HG02870 (cell line): Measurements from ENCODE around the gene KCNH6.

Experiments used
- ATAC-seq: cut with Tn5 transposase; IDR thresholded peaks from one replicate; pipeline ENCODE4 v1.9.1; 2021; ENCODE audit warnings: mild to moderate bottlenecking, moderate library complexity; ENCODE audit not compliant: unreplicated experiment

The KCNH6 gene

DNA sequence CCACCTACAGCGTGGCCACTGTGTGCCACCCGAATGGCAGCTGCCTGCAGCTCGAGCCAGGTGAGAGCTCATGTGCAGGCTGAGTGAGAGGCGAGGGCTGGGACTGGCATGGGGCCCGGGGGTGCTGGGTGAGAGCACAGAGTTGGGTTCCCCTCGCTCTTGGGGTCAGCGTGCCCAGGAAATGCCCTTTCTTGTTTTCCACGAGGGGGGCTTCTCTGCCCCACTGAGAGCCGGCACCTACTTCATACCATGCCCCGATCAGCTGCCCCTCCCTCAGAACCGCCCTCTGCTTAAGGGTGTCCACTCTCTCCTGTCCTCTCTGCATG, 36.2 kb upstream of the KCNH6 start:
- ATAC-seq: no peak

DNA sequence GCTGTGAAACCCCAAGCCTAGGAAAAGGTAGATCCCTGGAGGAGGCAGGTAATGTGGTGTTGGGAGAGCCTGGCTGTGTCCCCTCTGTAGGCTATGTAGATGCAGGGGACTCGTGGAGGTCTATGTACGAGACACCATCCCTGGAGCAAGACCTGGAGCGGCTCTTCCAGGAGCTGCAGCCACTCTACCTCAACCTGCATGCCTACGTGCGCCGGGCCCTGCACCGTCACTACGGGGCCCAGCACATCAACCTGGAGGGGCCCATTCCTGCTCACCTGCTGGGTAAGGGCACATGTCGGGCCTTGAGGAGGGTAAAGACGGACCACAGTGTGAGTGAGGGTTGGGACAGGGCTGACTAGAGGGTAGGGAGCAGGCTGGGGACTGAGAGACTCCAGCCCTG, 34.3 kb upstream of the KCNH6 start:
- no peak for ATAC-seq

DNA sequence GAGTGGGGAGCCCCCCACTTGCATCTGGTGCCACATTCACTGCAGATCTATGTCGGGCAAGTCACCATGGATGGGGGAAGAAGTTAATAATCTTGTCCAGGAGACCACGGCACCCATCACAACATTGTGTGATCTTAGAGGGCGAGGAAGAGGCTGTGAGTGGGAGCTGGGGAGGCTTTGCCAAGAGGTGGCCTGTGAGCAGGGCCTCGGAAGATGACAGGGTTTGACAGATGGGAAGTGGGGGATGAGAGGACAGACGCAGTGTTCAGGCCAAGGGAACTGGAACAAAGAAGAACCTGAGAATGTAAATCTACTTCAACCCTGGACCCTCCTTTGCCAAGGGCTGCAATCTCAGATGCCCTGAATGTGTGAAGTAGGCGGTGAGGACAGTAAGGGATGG, 33.9 kb upstream of the KCNH6 start:
- ATAC-seq: no peak

DNA sequence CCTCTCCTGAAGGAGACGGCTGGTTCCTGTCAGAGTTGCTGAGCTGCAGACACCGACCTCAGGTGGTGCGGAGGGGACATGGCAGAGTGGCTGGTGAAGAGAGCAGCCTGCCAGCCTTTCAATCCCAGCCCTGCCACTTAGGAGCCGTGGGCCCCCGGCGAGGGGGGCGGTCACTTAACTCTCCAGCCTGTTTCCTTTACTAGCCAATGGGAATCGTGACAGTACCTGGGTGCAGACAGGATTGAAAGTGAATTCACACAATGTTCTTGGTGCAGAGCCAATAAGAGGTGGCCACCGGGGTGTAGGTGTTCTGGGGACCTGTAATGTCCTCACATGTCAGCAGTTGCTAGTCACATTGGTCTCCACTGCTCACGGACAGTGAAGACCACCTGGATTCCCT, 32.8 kb upstream of the KCNH6 start:
- ATAC-seq: no peak

DNA sequence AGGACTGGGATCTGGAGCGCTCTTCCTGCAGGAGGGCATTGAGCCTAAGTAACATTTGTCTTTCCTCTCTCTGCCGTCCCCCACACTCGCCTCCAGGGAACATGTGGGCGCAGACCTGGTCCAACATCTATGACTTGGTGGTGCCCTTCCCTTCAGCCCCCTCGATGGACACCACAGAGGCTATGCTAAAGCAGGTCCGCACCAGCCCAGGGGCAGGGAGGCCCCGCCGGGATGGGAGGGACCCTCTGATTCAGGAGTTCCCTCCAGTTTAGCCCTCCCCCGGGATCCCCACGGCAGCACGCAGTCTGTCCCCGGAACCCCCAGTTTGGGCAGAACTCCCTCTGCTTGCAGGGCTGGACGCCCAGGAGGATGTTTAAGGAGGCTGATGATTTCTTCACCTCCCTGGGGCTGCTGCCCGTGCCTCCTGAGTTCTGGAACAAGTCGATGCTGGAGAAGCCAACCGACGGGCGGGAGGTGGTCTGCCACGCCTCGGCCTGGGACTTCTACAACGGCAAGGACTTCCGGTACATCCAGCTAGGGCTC, 32.2 kb upstream of the KCNH6 start:
- no peak for ATAC-seq

DNA sequence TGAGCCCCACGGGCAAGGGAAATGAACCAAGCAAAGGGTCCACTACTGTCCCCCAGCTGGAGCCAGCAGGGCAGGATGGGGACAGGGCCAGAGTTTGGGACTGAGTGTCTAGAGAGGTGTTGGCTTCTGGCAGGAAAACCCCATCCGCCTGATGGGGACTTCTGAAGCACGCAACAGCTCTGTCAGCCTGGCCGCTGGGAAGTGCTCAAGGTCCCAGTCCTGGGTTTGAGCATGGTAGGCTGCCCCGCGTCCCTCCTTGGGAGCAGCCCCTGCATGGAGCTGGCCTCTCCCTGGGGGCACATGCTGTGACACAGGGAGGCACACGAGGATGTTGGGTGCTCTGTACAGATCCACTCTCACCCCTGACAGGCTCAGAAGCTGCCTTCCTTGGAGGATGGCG, 31.7 kb upstream of the KCNH6 start:
- no peak for ATAC-seq

DNA sequence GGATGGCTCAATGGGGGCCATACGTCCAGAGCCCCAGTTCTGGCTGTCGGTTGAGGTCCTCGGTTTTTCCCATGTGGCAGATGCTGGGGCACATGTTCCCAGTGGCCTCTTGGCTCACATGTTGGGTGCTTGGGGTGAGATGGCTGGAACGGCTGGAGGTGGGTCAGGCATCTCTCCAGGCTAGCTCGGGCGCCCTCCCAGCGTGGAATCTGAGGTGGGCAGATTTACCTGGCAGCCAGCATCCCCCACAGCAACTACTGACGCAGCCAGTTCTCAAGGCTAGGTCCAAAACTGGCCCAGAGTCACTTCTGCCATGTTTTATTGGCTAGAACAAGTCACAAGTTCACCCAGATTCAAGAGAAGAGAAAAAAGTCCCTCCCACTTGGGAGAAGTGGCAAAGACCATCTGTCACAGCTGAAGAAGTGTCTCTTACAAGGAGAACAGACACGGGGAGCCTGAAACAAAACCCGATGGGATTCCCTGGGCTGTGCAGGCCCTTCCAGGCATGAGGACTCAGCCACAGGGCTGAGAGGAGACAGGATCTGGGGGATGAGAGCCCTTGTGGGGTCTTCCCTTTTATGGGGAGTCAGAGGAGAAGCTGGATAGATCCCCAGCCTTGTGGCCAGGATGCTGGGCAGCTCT, 31.1 kb upstream of the KCNH6 start:
- ATAC-seq: no peak

DNA sequence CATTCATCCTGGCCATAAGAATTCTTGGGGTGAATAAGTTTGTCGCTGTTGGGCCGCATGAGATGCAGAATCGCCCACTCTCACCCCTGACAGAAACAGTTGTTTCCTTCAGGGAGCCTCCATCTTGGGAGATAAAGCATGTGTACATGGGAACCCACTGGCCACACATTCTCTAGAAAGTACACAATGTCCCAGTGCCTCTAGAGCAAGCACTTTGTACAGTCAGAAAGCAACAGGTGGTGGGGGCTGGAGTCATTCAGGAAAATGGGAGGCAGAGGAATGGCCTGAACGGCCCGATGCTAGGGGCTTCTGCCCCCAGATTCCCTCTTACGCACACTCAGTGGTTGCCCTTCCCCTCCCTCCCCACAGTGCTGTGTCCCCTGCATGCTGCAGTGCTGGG, 30.2 kb upstream of the KCNH6 start:
- ATAC-seq: no peak

DNA sequence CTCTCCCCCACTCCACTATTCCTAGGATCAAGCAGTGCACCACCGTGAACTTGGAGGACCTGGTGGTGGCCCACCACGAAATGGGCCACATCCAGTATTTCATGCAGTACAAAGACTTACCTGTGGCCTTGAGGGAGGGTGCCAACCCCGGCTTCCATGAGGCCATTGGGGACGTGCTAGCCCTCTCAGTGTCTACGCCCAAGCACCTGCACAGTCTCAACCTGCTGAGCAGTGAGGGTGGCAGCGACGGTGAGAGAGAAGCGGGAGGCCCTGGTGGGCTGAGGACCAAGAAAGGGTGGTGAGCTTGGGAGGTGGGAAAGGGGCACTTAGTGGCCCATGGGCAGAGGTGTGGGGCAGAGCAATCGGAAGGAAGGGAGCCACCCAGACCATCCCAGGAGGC, 29.7 kb upstream of the KCNH6 start:
- ATAC-seq: no peak

DNA sequence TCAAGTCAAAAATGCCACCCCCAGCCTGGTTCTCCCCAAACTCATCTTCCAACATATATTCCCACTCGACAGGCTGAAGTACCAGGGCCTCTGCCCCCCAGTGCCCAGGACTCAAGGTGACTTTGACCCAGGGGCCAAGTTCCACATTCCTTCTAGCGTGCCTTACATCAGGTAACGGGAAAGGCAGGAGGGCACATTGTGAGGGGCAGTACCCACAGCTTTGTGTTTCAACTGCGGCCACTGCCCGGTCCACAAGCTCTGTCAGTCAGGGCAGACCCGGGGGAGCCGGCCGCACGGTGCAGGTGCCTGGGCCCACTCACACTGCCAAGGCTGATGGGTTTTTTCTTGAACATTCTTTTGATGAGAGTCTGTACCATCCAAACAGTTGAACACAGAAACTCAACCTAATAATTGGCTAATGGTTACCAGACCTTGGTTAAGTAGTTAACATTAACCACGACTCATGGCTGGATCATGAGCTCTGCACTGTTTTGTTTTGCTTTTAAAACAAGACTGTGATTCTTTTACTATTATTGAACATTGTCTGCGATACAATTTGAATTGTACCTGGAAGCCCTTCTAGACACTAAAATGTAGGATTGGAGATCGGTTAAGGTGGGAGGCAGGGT, 28.7 kb upstream of the KCNH6 start:
- no peak for ATAC-seq

DNA sequence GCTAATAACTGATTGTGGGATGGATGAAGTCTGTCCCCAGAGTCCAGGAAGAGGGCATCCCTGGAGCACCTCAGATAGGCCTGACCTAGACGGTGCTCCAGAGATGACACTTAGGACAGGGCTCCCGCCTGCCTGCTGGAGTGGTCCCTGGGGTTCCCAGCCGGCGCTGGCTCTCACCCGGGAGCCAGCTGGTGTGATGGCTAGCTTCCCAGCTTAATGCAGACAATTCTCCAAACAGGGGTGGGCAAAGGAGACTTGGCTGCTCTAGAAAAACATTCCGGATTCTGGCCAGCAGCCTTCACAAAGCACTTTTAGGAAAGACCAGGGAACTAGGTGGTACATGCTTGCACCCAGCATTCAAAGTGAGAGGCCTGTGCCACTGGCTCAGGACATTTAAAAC, 27.7 kb upstream of the KCNH6 start:
- ATAC-seq: no peak

DNA sequence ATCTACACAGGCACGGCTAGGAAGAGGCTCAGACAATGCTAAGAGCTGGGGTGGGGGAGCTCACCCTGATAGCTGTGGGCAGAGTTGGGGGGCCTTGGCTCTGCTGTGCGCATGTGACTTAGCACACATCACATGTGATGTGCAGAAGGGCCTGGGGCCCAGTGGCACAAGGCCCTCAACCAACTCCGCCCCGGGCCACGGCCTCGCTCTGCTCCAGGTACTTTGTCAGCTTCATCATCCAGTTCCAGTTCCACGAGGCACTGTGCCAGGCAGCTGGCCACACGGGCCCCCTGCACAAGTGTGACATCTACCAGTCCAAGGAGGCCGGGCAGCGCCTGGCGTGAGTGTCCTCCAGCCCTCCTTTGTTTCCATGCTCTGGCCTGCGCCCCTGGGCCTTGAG, 27.0 kb upstream of the KCNH6 start:
- ATAC-seq: no peak

DNA sequence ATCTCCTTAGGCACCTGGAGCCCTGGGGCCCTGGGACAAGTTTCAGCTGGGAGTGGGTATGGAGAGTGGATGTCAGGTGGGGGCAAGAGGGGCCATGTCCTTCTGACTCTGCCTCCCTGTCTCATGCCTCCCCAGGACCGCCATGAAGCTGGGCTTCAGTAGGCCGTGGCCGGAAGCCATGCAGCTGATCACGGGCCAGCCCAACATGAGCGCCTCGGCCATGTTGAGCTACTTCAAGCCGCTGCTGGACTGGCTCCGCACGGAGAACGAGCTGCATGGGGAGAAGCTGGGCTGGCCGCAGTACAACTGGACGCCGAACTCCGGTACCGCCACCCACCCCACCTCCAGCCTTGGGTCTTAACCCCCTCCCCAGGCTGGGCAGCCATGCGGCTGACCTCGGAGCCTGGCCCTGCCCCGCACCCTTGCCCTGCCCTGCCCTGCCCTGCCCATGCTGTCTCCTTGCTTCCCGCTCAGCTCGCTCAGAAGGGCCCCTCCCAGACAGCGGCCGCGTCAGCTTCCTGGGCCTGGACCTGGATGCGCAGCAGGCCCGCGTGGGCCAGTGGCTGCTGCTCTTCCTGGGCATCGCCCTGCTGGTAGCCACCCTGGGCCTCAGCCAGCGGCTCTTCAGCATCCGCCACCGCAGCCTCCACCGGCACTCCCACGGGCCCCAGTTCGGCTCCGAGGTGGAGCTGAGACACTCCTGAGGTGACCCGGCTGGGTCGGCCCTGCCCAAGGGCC, 26.3 kb upstream of the KCNH6 start:
- ATAC-seq: no peak

DNA sequence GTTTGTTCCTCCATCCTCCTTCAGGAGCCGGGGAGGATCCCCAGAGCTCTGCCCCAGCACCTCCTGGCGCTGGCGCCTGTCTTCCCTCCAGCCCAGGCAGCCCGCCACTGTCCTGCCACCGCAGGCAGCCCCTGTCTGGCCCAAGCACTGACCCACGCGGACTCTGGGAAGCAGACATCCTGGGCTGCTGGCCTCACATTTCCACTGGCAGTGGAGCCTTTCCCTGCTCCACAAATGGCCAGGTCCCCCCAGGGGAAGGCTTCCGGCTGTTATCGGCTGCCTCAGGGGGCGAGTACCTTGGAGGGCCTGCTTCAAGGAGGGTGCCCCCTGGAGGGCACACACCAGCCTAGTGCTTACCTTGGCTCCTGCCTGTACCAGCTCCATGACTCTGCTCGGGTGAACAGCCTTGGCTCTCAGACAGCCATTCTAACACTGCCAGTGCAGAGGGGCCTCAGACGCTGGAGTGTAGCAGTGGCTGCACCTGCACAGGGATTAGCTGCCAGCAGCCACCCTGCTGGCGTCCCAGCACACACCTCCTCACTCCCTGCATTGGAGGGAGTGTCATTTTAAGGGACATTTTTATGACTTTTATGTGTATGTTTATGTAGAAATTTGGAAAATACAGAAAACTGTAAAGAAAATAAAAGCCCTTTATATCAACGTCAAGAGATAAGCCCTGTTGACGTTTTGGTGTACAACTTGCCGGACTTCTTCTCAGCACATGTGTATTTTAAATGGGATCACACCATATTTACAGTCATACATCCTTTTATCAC, 25.3 kb upstream of the KCNH6 start:
- no peak for ATAC-seq

DNA sequence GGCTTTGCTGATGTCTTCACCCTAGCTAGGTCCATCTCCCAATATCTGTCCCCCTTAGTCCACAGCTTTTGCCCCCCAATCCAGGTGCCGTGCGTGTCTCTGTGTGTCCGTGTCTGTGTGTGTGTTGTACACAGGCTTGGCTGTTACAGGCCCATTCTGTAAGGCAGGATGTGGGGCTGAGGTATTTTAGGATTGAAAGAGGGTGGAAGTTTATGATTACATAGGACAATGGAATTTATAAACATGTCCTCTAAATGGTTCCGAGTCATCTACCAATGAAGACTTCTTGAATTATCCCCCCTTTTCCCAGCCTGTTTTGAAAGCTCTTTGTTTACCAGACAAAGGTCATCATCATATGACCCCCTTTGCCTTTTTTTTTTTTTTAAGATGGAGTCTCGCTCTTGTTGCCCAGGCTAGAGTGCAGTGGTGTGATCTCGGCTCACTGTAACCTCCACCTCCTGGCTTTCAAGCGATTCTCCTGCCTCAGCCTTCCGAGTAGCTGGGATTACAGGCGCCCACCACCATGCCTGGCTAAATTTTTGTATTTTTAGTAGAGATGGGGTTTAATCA, 24.4 kb upstream of the KCNH6 start:
- no peak for ATAC-seq

DNA sequence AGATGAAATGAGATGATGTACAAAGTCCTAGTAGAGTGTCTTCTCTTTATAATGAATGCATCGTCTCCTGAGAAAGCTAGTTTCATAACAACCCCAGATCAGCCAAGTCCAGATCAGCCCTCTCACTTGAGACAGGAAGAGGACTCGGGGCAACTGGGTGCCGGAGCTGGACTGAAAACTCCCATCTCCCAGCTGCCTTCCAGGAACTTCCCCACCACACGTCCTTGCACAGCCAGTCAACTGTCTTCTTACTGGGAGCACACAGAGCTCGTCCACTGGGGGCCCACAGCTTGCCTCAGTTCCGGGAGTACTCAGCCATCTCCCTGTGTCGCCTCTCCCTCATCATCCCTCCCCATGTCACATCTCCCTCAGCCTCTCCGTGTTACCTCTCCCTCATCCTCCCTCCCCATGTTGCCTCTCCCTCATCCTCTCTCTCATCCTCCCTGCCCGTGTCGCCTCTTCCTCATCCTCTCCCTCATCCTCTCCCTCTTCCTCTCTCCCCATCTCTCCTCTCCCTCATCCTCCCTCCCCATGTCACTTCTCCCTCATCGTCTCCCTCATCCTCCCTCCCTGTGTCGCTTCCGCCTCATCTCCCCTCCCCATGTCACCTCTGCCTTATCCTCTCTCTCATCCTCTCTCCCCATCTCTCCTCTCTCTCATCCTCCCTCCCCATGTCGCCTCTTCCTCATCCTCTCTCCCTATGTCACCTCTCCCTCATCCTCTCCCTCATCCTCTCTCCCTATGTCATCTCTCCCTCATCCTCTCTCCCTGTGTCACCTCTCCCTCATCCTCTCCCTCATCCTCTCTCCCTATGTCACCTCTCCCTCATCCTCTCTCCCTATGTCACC, 22.4 kb upstream of the KCNH6 start:
- no peak for ATAC-seq

DNA sequence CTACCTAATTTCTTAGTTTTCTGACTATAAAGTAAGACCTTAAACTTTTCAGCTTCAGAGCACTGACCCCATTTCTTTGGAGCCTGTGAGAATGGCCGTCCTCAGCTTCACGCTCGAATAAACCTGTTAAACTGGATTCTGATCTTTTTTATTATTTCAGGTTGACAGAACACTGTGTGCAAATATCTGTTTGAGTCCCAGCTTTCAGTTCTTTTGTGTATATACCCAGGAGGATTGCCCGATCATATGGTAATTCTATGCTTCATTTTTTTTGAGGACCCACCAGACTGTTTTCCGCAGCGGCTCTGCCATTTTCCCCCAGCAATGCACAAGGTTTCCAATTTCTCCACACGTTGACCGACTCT, 19.8 kb upstream of the KCNH6 start:
- ATAC-seq: no peak

DNA sequence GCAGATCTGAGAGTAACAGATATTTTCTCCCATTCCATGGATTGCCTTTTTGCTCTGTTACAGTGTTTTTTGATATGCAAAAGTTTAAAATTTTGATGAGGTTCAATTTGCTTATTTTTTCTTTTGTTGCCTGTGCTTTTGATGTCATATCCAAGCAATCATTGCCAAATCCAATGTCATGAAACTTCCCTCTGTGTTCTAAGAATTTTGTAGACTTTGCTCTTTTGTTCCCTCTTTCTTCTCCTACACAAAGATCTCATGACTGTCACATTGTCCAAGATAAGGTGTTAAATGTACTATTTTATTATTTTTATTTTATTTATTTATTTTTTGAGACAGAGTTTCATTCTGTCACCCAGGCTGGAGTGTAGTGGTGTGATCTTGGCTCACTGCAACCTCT, 18.9 kb upstream of the KCNH6 start:
- ATAC-seq: no peak

DNA sequence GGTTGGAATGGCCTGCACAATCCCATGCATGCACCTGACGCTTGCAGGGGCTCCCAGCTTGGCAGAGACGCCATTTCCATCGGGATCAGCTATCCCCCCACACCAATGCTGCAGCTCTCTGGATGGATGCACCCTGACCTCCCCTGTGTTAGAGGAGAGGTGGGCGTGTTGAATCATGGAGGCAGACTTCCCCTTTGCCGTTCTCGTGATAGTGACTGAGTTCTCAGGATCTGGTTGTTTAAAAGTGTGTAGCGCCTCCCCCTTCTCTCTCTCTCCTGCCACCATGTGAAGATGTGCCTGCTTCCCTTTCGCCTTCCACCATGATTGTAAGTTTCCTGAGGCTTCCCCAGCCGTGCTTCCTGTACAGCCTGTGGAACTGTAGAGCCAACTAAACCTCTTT, 17.8 kb upstream of the KCNH6 start:
- ATAC-seq: no peak

DNA sequence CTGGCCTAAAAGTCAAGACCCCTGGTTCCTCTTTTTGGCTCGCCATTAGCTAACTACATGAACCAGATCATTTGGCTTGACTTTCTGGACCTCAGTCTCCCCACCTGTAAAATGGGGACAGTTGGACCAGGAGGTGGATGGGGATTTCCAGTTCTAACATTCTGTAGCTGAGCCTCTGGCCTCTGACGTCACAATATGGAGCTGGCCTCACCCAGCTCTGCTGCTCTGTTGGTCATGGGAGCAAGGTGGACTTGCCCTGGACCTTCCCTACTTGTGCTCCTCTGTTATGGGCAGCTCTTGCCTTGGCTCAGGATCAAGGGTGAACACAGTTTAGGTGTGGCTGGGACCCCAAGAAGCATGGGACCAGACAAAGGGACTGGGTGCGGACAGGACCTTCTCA, 16.5 kb upstream of the KCNH6 start:
- no peak for ATAC-seq
